ENCODE measurements around the gene PLA2G4A. TPM values are rescaled to one million over a fixed set of nuclear protein-coding genes. Genes with fewer than 3 reads are reported as not detected.
A peak's percentile ranks its signal among the peaks of the same experiment; 100 is the strongest.

PLA2G4A gene
- total RNA-seq, 1 experiment from 2014 or later, result 35.7 TPM

- in situ Hi-C loops (cut with HindIII; ENCODE audit: low pct_unique_long_range_greater_than_20kb, low sequenced_read_pairs), result no loop called here
- DNase-seq (ENCODE audit: low read depth, low spot score), result no peak
Observed at GRCh38 chr1:186819126-186819525, 9.6 kb upstream of the PLA2G4A start.

GRCh38 chr1:186819563-186819962 lies 9.2 kb upstream of the PLA2G4A start:
- in situ Hi-C loops (cut with HindIII; ENCODE audit: low pct_unique_long_range_greater_than_20kb, low sequenced_read_pairs), result no loop called here
- no peak for DNase-seq (ENCODE audit: low read depth, low spot score)

DNA sequence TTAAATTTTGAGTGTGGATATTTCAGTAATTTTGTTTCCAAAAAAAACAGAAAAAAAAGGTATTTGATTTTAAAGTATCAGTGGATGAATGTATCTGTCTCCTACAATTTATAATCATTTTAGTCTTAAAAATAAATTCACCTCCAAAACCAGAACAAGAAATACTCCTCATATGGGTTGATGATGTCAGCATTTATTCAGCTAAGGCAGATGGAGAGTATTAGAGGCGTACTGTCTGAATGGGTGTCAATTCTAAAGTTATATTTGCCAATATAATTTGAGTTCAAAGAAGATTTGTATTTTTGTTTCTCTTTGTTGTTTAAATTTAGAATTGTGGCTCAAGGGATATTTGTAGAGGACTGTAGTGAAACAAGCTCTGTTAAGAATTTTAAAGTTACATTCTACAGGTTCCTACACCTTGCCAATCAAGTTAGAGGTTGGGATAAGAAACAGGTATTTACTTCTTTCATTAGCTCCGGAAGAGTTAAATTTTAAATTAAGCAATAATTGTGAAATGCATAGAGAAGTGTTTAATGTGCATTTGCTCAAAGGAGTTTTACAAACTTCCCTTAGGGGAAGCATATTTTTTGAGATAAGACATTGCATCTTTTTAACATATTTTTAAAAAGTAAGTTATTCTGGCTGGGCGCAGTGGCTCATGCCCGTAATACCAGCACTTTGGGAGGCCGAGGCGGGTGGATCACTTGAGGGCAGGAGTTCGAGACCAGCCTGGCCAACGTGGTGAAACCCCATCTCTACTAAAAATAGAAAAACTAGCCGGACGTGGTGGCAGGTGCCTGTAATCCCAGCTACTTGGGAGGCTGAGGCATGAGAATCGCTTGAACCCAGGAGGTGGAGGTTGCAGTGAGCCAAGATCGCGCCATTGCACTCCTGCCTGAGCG lies 1.2 kb downstream of the PLA2G4A start:
- no peak for DNase-seq (ENCODE audit: low read depth, low spot score)
- in situ Hi-C loops (cut with HindIII; ENCODE audit: low pct_unique_long_range_greater_than_20kb, low sequenced_read_pairs), result no loop called here

- in situ Hi-C loops (cut with HindIII; ENCODE audit: low pct_unique_long_range_greater_than_20kb, low sequenced_read_pairs), result no loop called here
Observed at GRCh38 chr1:186831168-186831567, 2.4 kb downstream of the PLA2G4A start.

GRCh38 chr1:186834399-186834958 lies 5.7 kb downstream of the PLA2G4A start:
- no peak for DNase-seq (ENCODE audit: low read depth, low spot score)
- in situ Hi-C loops (cut with HindIII; ENCODE audit: low pct_unique_long_range_greater_than_20kb, low sequenced_read_pairs), result no loop called here

More at GRCh38 chr1:186831168-186831567, 2.4 kb downstream of the PLA2G4A start:
- DNase-seq (ENCODE audit: low read depth, low spot score), result no peak

- no peak for DNase-seq (ENCODE audit: low read depth, low spot score)
- in situ Hi-C loops (cut with HindIII; ENCODE audit: low pct_unique_long_range_greater_than_20kb, low sequenced_read_pairs), result no loop called here
Observed at GRCh38 chr1:186835448-186835847, 6.7 kb downstream of the PLA2G4A start.

DNA sequence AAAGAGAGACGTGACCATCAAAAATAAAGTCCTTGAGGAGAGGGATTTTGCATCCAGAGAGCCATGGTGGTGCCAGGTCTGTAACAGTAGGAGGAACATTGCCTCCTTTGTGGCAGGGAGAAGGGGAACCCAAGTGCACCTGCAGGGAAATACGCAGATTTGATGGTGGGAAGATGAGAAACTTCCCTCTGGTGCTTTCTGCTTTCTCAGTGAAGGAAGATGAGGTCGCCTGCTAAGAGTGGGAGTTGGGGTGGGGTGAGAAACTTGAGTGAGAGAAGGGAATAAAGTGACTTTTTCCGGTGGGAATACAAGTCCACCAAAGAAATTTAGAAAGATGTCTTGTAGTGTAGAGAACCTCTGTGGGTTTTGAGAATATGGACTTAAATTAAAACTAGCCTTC lies 9.1 kb downstream of the PLA2G4A start:
- no peak for DNase-seq (ENCODE audit: low read depth, low spot score)
- in situ Hi-C loops (cut with HindIII; ENCODE audit: low pct_unique_long_range_greater_than_20kb, low sequenced_read_pairs), result no loop called here

DNA sequence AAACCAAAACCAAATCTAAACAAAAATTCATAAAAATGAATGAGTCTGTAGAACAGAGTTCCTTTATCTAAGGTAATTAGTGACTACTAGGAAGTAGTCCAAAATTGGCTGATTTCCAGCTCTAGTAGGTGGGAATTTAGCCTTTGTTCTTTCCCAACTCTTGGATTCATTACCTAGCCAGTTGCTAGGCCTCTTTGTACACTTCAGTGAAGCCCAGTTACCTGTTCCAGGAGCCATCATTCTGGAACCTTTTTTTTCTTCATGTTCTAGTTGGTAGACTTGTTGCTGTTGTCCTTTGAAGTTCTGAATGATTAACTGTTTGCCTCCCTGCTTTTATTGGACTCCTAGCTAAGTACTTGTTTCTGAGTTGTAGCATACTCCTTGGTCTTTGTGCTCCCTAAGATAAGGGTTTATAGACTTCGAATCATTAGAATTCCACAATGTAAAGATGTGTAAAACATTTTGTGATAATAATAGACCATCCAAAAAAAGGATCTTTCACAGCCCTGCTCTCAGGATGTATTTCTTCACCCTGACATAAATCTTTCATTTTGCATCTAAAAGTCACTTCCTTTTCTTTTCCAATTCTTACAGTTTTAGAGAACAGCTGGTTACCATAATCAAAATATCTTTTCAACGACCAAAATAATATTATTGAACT lies 9.8 kb downstream of the PLA2G4A start:
- in situ Hi-C loops (cut with HindIII; ENCODE audit: low pct_unique_long_range_greater_than_20kb, low sequenced_read_pairs), result no loop called here
- DNase-seq (ENCODE audit: low read depth, low spot score), result no peak

DNA sequence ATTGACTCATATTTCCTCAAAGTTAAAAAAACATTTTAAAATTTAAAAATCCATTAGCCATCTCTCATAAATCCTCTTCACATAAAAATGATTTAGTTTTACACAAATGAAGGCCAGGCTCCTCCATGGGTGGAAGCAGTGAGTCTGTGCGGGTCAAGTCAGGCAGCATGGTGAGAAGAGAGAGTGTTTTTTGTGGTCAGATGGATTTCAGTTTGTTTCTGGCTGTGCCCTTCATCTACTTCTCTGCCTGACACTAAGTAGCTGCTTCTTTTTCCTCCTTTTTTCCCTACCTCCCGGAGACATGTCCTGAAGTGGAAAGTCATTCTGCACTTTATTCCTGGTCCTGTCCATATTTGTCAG lies 10.3 kb downstream of the PLA2G4A start:
- no peak for DNase-seq (ENCODE audit: low read depth, low spot score)
- in situ Hi-C loops (cut with HindIII; ENCODE audit: low pct_unique_long_range_greater_than_20kb, low sequenced_read_pairs), result no loop called here

DNA sequence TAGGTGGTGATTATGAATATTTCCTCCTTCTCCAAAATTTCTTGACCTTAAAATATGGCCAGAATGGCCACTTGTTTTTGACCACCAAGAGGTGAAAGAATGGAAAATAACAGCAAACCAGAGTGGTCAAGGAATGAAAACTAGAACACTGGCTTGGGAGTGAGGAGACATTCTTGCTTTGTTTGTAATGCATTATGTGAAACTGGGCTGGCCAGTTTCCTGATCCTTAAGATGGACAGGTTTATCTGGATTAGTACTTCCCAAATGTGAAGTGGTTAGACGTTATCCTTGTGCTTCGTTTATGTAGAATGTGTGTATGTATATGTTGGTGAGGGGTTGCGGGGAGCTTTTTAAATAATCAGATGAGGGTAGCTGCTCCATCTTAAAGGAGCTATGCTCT lies 12.8 kb downstream of the PLA2G4A start:
- DNase-seq (ENCODE audit: low read depth, low spot score), result no peak
- in situ Hi-C loops (cut with HindIII; ENCODE audit: low pct_unique_long_range_greater_than_20kb, low sequenced_read_pairs), result no loop called here

- in situ Hi-C loops (cut with HindIII; ENCODE audit: low pct_unique_long_range_greater_than_20kb, low sequenced_read_pairs), result no loop called here
Observed at GRCh38 chr1:186842547-186842946, 13.8 kb downstream of the PLA2G4A start.

DNA sequence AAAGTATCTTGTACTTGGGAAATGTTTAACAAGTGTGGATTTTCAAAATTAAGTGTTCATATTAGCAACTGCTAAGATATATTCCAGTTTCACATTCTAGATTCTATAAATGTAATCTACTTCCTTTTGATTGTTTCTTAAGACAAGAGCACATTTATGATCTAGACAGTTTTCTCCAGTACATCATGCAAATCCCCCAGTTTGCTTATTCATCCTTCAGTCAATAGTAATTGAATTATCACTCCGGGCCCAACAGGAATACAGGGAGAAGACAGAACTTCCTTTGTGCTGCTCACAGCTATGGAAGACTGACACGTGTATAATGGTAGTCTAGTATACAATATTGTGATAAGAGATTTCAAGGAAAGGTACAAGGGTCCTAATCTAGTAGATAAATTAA lies 14.5 kb downstream of the PLA2G4A start:
- DNase-seq (ENCODE audit: low read depth, low spot score), result peak; percentile 52
- in situ Hi-C loops (cut with HindIII; ENCODE audit: low pct_unique_long_range_greater_than_20kb, low sequenced_read_pairs), result no loop called here

More at GRCh38 chr1:186842547-186842946, 13.8 kb downstream of the PLA2G4A start:
- peak; percentile 30 for DNase-seq (ENCODE audit: low read depth, low spot score)

GRCh38 chr1:186843931-186844330 lies 15.2 kb downstream of the PLA2G4A start:
- no peak for DNase-seq (ENCODE audit: low read depth, low spot score)
- in situ Hi-C loops (cut with HindIII; ENCODE audit: low pct_unique_long_range_greater_than_20kb, low sequenced_read_pairs), result no loop called here

DNA sequence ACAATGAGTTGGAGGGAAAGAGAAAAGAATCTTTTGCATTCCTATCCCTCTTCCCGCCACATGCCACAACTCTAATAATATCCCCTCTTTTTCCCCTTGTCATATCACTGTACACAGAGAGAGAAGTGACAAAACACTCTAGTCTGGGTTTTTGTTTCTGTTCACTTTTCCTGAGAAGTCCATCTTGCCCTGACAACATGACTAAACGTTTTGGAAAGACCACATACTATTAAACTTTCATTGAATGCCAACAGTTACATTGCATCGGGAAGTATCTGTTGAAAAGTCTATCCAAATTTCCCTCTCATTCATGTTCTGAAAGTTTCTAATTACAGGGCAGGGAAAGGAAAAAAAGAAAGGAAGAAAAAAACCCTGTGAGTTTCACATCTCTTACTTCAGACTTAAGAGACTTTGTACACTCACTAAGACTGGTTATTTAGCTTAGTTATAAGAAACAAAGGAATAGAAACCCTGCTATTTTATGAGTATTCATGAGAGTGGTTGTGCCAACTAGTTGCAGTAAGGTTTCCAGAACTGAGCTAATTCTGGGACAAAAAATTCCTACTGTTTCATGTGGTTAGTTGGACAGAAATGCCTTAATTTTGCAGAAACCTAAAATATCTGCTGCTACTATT lies 16.9 kb downstream of the PLA2G4A start:
- in situ Hi-C loops (cut with HindIII; ENCODE audit: low pct_unique_long_range_greater_than_20kb, low sequenced_read_pairs), result no loop called here
- no peak for DNase-seq (ENCODE audit: low read depth, low spot score)

DNA sequence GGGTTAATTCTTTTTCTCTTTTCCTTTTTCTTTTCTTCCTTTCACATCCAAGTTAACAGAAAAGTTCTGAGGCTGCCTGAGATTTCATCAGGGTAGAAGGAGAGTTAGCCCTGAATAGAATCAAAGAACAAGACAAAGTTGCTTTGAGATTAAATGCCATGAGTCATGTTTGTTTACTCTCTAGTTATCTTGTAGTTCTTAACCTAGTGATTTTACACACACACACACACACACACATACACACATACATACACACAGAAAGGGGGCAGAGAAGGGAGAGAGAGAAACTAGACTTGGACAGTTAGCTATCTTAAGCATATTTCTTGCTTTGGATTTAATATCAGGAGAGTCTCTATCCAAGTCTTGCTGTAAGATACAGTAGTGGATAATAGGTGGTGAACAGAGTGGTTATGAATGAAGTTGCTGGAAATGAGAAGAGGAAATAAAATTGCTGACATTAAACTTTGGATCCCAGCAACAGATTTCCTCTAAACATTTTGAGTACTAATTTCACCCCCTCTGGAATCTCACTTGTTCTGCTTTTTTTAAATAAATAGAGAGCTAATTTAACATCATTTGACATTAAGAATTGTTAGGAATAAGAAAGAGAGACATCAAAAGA lies 19.9 kb downstream of the PLA2G4A start:
- DNase-seq (ENCODE audit: low read depth, low spot score), result peak; percentile 37
- in situ Hi-C loops (cut with HindIII; ENCODE audit: low pct_unique_long_range_greater_than_20kb, low sequenced_read_pairs), result no loop called here

DNA sequence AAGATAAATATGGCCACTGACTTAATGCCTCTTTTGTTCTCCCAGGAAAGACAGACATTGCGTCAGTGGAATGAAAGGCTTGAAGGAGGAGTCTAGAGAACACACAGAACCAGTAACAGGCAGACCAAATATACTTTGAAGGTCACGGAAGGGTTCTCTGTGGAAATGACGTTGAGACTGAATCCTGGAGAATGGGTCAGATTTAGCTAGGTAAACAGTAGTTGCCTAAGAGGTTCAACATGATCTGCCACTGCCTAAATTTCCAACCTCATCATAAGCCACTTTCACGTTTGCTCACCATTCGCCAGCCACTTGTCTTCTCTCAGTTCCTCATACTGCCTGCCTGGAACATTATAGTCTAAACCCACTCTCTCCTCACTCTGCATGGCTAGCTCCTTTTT lies 20.5 kb downstream of the PLA2G4A start:
- in situ Hi-C loops (cut with HindIII; ENCODE audit: low pct_unique_long_range_greater_than_20kb, low sequenced_read_pairs), result no loop called here
- peak; percentile 98 for DNase-seq (ENCODE audit: low read depth, low spot score)

- no peak for DNase-seq (ENCODE audit: low read depth, low spot score)
- in situ Hi-C loops (cut with HindIII; ENCODE audit: low pct_unique_long_range_greater_than_20kb, low sequenced_read_pairs), result no loop called here
Observed at GRCh38 chr1:186849826-186850225, 21.1 kb downstream of the PLA2G4A start.

- in situ Hi-C loops (cut with HindIII; ENCODE audit: low pct_unique_long_range_greater_than_20kb, low sequenced_read_pairs), result no loop called here
- no peak for DNase-seq (ENCODE audit: low read depth, low spot score)
Observed at GRCh38 chr1:186854102-186854501, 25.4 kb downstream of the PLA2G4A start.
